HCT116 (cell line): ENCODE results near the gene SHANK3. TPM values are rescaled to one million over a fixed set of nuclear protein-coding genes. Genes with fewer than 3 reads are reported as not detected.

Experiments
- ATAC-seq: fragments of 200-7000 bp; cut with Tn5 transposase; 2 replicates; pipeline ENCODE4 v1.9.1; 2020; ENCODE audit warnings: mild to moderate bottlenecking, moderate library complexity
- BruUV-seq: library from RNA; stranded (reverse); fragments of 400-500 nt; replicated peaks from 2 replicates; lab custom pipeline; 2021; lab: Mats Ljungman, UMichigan
- CTCF ChIA-PET: fragments of 300-600 bp; sonication (Branson Sonifier 250); formaldehyde crosslinking; loops from one replicate; lab custom pipeline; 2021; ENCODE audit warnings: antibody characterized with exemption; lab: Charles Lee
- POLR2A ChIA-PET: fragments of 300-600, 350-600 bp; sonication (Branson Sonifier 250); formaldehyde crosslinking; loops from one replicate; lab custom pipeline; 2021; ENCODE audit warnings: antibody characterized with exemption; lab: Charles Lee
- RAD21 ChIA-PET, 2 experiments: fragments of 300-600 bp; sonication (Branson Sonifier 250); formaldehyde crosslinking; loops; one replicate each; lab custom pipeline; 2023; ENCODE audit warnings: low total read pairs in 2 of 2; ENCODE audit not compliant: uncharacterized antibody in 2 of 2, unreplicated experiment in 2 of 2, low non-redundant PET in 1 of 2; lab: Charles Lee
- DNase-seq: peaks from one replicate; pipeline ENCODE4 v3.0.0-alpha.2; 2010; ENCODE audit warnings: low read depth, low spot score
- H2AFZ ChIP-seq: fragments of 200-600 bp; shearing (Covaris generic), sonication (generic); 2 replicates; pipeline ENCODE4 v1.6.1; 2017; ENCODE audit warnings: low read depth, mixed run types, mixed read lengths, antibody characterized with exemption, low read length; ENCODE audit not compliant: poor library complexity, severe bottlenecking
- H3K27ac ChIP-seq: 2 replicates; pipeline ENCODE4 v1.5.1; 2012; ENCODE audit warnings: low read depth, low read length
- H3K27me3 ChIP-seq: fragments of 200-600 bp; sonication (generic); 2 replicates; pipeline ENCODE4 v1.6.1; 2016; ENCODE audit warnings: mixed run types, low read length, mixed read lengths; ENCODE audit not compliant: insufficient read depth
- H3K36me3 ChIP-seq, 2 experiments: fragments of 200-500 bp in 1 of 2; fragments of 200-600 bp in 1 of 2; sonication (Bioruptor generic) in 1 of 2; sonication (generic) in 1 of 2; 2 replicates each; pipeline versions ENCODE4 v1.5.1 to v1.6.1; 2014 to 2016; ENCODE audit warnings: low read length in 2 of 2, inconsistent platforms in 1 of 2, mixed read lengths in 1 of 2, mixed run types in 1 of 2; ENCODE audit not compliant: insufficient read depth in 2 of 2, control insufficient read depth in 1 of 2
- H3K4me1 ChIP-seq, 2 experiments: fragments of 200-600 bp in 1 of 2; sonication (generic) in 1 of 2; 2 replicates each; pipeline versions ENCODE4 v1.5.1 to v1.6.1; 2012 to 2017; ENCODE audit warnings: low read length in 2 of 2, inconsistent platforms in 1 of 2, mild to moderate bottlenecking in 1 of 2, mixed read lengths in 1 of 2, mixed run types in 1 of 2, moderate library complexity in 1 of 2; ENCODE audit not compliant: insufficient read depth in 2 of 2, control insufficient read depth in 1 of 2
- H3K4me2 ChIP-seq: fragments of 200-600 bp; sonication (generic); 2 replicates; pipeline ENCODE4 v1.6.1; 2017; ENCODE audit warnings: mixed run types, low read length, mixed read lengths
- H3K4me3 ChIP-seq, 2 experiments: fragments of 200-600 bp in 1 of 2; sonication (generic) in 1 of 2; replicated peaks in 1 of 2; 2 replicates each; pipeline ENCODE4 v1.5.1; 2011 to 2016; ENCODE audit warnings: low read length in 2 of 2, control low read depth in 1 of 2, low read depth in 1 of 2, mild to moderate bottlenecking in 1 of 2, mixed read lengths in 1 of 2, mixed run types in 1 of 2
- H3K79me2 ChIP-seq: fragments of 200-600 bp; sonication (generic); 2 replicates; pipeline ENCODE4 v1.6.1; 2017; ENCODE audit warnings: mild to moderate bottlenecking, mixed run types, low read length, moderate library complexity, mixed read lengths; ENCODE audit not compliant: insufficient read depth
- H3K9ac ChIP-seq: fragments of 200-600 bp; sonication (generic); 2 replicates; pipeline ENCODE4 v1.6.1; 2016; ENCODE audit warnings: low read length, mixed read lengths
- H3K9me2 ChIP-seq: fragments of 200-600 bp; sonication (generic), shearing (Covaris generic); 2 replicates; pipeline ENCODE4 v1.6.1; 2017; ENCODE audit warnings: mixed run types, mild to moderate bottlenecking, moderate library complexity; ENCODE audit not compliant: insufficient read depth
- H3K9me3 ChIP-seq, 2 experiments: fragments of 200-500 bp in 1 of 2; fragments of 200-600 bp in 1 of 2; sonication (Bioruptor generic) in 1 of 2; sonication (generic) in 1 of 2; 2 replicates each; pipeline ENCODE4 v1.6.1; 2014 to 2017; ENCODE audit warnings: low read length in 2 of 2, mixed read lengths in 2 of 2, inconsistent platforms in 1 of 2, low read depth in 1 of 2, mild to moderate bottlenecking in 1 of 2, mixed run types in 1 of 2, moderate library complexity in 1 of 2; ENCODE audit not compliant: control insufficient read depth in 1 of 2, insufficient read depth in 1 of 2
- H4K20me1 ChIP-seq: fragments of 200-600 bp; sonication (generic), shearing (Covaris generic); 2 replicates; pipeline ENCODE4 v1.6.1; 2017; ENCODE audit warnings: mixed run types, mild to moderate bottlenecking, moderate library complexity; ENCODE audit not compliant: insufficient read depth
- CEBPB ChIP-seq: IDR thresholded peaks from 2 replicates; pipeline ENCODE4 v1.6.1; 2012; ENCODE audit warnings: low read depth
- EGR1 ChIP-seq: IDR thresholded peaks from 2 replicates; pipeline ENCODE4 v1.6.1; 2012; ENCODE audit warnings: low read depth
- EZH2 ChIP-seq: fragments of 200-600 bp; sonication (generic); IDR thresholded peaks from 2 replicates; pipeline ENCODE4 v1.6.1; 2017; ENCODE audit warnings: antibody characterized with exemption, mixed run types
- EZH2phosphoT487 ChIP-seq: fragments of 200-600 bp; IDR thresholded peaks from 2 replicates; pipeline ENCODE4 v1.6.1; 2018; ENCODE audit warnings: antibody characterized with exemption, borderline replicate concordance
- FOSL1 ChIP-seq: IDR thresholded peaks from 2 replicates; pipeline ENCODE4 v1.6.1; 2012; ENCODE audit warnings: low read depth
- JUND ChIP-seq: IDR thresholded peaks from 2 replicates; pipeline ENCODE4 v1.6.1; 2012
- POLR2A ChIP-seq: IDR thresholded peaks from 2 replicates; pipeline ENCODE4 v1.7.0; 2011; ENCODE audit warnings: borderline replicate concordance; ENCODE audit not compliant: insufficient read depth, insufficient read length; ENCODE audit errors: extremely low read depth
- POLR2AphosphoS5 ChIP-seq: IDR thresholded peaks from 2 replicates; pipeline ENCODE4 v1.6.1; 2011; ENCODE audit warnings: mild to moderate bottlenecking, low read depth, low read length, moderate library complexity
- RAD21 ChIP-seq: IDR thresholded peaks from 2 replicates; pipeline ENCODE4 v1.6.1; 2012; ENCODE audit warnings: low read depth, mild to moderate bottlenecking
- SIN3A ChIP-seq: IDR thresholded peaks from 2 replicates; pipeline ENCODE4 v1.6.1; 2012; ENCODE audit warnings: low read depth
- YY1 ChIP-seq: IDR thresholded peaks from 2 replicates; pipeline ENCODE4 v1.6.1; 2011; ENCODE audit warnings: low read length, low read depth, moderate library complexity, mild to moderate bottlenecking; ENCODE audit not compliant: insufficient replicate concordance; ENCODE audit errors: extremely low read depth
- ZFX ChIP-seq: fragments of 450-650 bp; IDR thresholded peaks from 2 replicates; pipeline ENCODE4 v1.6.1; 2017
- ZNF274 ChIP-seq: fragments of 200-500 bp; sonication (Bioruptor generic); IDR thresholded peaks from 2 replicates; pipeline ENCODE4 v1.6.1; 2014; ENCODE audit warnings: mild to moderate bottlenecking, low read depth, low read length, inconsistent platforms
- intact Hi-C: fragments of 100-400 bp; cut with micrococcal nuclease; formaldehyde crosslinking; loops from 2 replicates; pipeline ENCODE4 v1.10.0; 2022
- total RNA-seq: library from RNA; stranded (reverse); gene quantifications from one replicate; pipeline ENCODE4 v1.2.1, GENCODE V29; 2021; ENCODE audit not compliant: unreplicated experiment
- TF ChIP-seq, protein P1 (sequence below): IDR thresholded peaks from 2 replicates; pipeline ENCODE4 v1.6.1; 2012
- TF ChIP-seq, protein P2 (sequence below), 3 experiments: fragments of 200-600 bp in 1 of 3; sonication (generic) in 1 of 3; IDR thresholded peaks in 2 of 3; conservative IDR thresholded peaks in 1 of 3; 2 replicates each; pipeline ENCODE4 v1.5.1; 2012 to 2017; ENCODE audit warnings: low read depth in 2 of 3, low read length in 2 of 3, antibody characterized with exemption in 1 of 3, borderline replicate concordance in 1 of 3, control low read depth in 1 of 3, mild to moderate bottlenecking in 1 of 3, mixed read lengths in 1 of 3, mixed run types in 1 of 3, moderate library complexity in 1 of 3; ENCODE audit not compliant: insufficient read depth in 1 of 3

The SHANK3 gene
- total RNA-seq, 1 experiment from 2014 or later = 16.0 TPM

DNA sequence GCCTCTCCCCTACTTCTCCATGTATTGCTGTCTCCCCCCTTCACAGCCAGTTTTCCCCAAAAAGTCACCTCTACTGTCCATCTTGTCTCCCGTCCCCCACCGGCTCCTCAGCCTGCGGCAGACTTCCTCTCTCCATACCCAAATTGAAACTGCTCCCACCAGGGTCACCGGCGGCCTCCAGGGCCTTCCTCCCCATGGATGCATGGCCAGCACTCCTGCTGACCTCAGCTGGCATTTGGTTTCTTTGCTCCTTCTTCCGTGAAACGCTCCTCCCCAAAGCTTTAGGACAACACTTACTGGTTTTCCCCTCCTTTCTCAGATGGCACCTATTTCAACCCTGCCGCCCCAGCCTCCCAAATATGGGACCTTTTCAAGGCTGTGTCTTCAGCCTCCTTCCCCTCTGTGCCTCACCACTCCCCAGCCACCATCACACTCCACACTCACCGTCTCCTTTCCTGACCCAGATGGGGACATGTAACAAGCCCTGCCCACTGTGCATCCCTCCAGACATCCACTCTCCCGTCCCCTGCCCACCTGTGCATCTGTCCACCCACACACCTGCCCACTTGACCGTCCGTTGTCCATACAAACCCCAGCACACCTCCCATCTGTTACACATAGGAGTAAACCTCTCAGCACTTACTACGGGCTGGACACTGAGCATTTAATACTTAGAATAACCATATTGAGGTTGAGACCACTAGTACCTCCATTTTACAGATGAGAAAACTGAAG is 43.8 kb downstream of the SHANK3 start (continued):
- TF ChIP-seq CEBPB (no peak), SIN3A (no peak)
- TF ChIP-seq, protein P1, sequence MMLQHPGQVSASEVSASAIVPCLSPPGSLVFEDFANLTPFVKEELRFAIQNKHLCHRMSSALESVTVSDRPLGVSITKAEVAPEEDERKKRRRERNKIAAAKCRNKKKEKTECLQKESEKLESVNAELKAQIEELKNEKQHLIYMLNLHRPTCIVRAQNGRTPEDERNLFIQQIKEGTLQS = no peak

DNA sequence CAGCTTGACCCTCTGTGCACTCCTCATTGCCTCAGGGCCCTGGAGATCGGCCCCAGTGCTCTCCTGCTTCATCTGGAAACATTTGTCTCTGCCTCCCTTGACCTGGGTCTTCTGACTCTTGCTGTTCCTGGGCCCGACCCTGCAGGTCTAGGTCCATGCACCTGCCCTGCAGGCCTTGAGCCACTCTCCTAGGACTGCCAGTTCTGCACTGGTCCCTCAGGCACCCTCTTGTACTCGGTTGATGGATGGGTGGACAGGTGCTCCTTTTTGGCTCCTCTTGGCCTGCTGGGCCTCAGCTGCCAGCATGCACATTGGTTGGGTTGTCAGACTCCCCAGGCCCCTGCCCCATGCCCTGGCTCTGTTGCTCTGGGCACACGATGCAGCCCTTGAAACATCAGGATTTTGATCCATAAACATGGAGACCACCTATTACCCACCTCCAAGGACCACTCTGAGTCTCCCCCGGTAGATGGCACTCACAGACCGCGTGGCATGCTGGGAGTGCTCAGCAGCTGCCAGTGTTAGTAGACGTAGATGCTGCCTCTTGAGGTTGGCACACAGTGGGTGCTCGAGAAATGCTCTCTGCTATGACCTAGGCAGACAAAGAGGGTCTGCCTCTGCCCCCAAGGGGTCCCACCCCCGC is 45.2 kb downstream of the SHANK3 start:
- Histone ChIP-seq H3K4me3 (no peak overlapping the region), H3K27ac (no peak overlapping the region), H4K20me1 (no peaks in the 10 kb centered on the region), H3K36me3 (no peaks in the 10 kb centered on the region; a peak in 1 of 4 replicates), H3K9me3 (no peaks in the 10 kb centered on the region), H3K9ac (no peak overlapping the region), H3K4me1 (no peaks in the 10 kb centered on the region), H3K9me2 (no peaks in the 10 kb centered on the region), H3K4me2 (no peak overlapping the region), H3K27me3 (no peaks in the 10 kb centered on the region), H2AFZ (no peak overlapping the region), H3K79me2 (no peaks in the 10 kb centered on the region)
- BruUV-seq = no TSS peak
- ChIA-PET RAD21 (no interaction called here), CTCF (no interaction called here), POLR2A (no interaction called here)
- DNase-seq (no peak), ATAC-seq (no peak)
- intact Hi-C loops = no loop called here
- TF ChIP-seq RAD21 (no peak), EZH2phosphoT487 (no peak), POLR2A (no peak), EZH2 (no peak), SIN3A (no peak), POLR2AphosphoS5 (no peak), JUND (no peak), ZFX (no peak), EGR1 (no peak), FOSL1 (no peak), ZNF274 (no peak), YY1 (no peak)
- TF ChIP-seq, protein P1 = no peak
- TF ChIP-seq, protein P2, sequence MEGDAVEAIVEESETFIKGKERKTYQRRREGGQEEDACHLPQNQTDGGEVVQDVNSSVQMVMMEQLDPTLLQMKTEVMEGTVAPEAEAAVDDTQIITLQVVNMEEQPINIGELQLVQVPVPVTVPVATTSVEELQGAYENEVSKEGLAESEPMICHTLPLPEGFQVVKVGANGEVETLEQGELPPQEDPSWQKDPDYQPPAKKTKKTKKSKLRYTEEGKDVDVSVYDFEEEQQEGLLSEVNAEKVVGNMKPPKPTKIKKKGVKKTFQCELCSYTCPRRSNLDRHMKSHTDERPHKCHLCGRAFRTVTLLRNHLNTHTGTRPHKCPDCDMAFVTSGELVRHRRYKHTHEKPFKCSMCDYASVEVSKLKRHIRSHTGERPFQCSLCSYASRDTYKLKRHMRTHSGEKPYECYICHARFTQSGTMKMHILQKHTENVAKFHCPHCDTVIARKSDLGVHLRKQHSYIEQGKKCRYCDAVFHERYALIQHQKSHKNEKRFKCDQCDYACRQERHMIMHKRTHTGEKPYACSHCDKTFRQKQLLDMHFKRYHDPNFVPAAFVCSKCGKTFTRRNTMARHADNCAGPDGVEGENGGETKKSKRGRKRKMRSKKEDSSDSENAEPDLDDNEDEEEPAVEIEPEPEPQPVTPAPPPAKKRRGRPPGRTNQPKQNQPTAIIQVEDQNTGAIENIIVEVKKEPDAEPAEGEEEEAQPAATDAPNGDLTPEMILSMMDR (IDR thresholded peaks at IDR 0.05 in 2 of 3, conservative IDR thresholded peaks at IDR 0.05 in 1 of 3; ENCODE audit: borderline replicate concordance in 1 of 3, insufficient read depth in 1 of 3, low read depth in 2 of 3, low read length in 2 of 3) = no peak
- TF ChIP-seq, all 23 proteins: peak for 0
